HG03442 (cell line): ENCODE data around the gene HERC2.

Experiments
- ATAC-seq: cut with Tn5 transposase; IDR thresholded peaks from one replicate; pipeline ENCODE4 v1.9.1; 2021; ENCODE audit warnings: mild to moderate bottlenecking, moderate library complexity; ENCODE audit not compliant: unreplicated experiment

The HERC2 gene

DNA sequence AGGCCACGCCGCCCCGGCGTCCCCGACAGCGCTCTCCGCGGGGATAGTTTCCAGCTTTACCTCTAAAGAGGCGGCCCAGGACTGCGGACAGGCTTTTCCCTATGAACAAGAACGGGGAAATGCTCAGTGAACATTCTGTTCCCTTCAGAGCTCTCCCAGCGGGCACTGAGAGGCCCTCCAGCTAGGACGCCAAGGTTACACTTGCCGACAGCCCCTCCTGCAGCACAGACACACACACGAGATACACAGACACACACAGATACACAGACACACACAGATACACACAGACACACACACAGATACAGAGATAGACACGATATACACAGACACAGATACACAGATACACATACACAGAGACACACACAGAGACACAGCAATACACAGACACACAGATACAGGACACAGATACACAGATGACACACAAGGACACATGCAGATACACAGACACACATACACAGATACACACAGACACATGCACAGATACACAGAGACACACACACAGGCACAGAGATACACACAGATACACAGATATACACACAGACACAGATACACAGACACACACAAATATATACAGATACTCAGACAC lies 222.3 kb downstream of the HERC2 start:
- ATAC-seq = no peak

DNA sequence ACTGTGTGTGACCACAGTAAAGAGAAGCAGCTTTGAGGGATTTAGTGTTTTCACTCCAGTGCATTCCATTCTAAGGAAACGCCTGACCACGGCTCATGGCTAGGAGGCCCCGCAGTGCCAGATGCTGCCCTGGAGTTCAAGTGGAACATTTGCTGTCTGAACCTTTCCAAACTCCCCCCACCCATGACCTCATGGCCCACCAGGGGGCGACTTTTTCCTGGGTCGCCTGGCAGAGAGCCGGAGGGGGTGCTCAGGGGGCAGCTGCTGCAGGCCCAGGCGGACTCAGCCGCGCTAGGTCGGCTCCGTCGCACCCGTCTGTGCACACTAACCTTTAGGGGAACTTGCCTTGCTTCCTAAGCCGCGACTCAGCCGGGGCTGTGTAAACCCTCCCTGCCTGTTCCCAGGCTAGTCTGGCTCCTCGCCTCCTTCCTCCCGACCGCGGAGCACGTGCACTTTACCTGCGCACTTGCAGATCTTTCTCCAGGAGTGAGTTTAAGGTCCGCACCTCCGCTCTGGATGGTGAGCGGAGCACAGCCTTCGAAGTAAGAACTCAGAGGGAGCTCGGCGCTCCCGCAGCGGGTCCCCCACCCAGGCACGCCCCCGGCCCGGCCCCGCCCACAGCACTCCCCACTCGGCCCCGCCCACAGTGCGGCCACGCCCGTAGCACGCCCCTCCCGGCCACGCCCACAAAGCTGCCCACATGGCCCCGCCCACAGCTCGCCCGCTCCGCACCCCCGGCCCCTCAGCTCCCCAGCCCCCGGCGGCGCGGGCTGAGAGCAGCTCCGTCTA lies 223.0 kb downstream of the HERC2 start, which contains the start of gene OCA2:
TSS of gene OCA2 (minus strand) at position 550 of the 789 bp plus-strand sequence. CDS start 17,441 bp downstream, outside the sequence.
- ATAC-seq = no peak

DNA sequence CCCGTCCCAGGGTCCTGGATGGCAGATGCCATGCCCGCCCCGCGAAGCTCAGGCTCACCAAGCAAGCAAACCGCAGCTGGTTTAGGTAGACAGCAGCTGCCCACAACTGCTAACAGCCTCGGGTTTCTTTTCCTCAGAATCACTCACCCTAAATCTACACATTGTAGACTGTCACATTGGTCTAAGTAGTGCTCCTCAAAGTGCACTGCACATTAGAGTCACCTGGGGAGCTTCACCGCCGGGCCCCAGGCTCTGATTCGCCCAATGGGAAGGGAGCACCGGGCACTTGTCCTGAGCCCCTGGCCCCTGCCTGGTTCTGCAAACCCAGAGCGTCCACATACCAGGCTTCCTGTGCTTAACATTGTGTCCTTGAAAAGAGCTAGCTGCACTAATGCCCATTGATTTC lies 223.6 kb downstream of the HERC2 start:
- no peak for ATAC-seq

DNA sequence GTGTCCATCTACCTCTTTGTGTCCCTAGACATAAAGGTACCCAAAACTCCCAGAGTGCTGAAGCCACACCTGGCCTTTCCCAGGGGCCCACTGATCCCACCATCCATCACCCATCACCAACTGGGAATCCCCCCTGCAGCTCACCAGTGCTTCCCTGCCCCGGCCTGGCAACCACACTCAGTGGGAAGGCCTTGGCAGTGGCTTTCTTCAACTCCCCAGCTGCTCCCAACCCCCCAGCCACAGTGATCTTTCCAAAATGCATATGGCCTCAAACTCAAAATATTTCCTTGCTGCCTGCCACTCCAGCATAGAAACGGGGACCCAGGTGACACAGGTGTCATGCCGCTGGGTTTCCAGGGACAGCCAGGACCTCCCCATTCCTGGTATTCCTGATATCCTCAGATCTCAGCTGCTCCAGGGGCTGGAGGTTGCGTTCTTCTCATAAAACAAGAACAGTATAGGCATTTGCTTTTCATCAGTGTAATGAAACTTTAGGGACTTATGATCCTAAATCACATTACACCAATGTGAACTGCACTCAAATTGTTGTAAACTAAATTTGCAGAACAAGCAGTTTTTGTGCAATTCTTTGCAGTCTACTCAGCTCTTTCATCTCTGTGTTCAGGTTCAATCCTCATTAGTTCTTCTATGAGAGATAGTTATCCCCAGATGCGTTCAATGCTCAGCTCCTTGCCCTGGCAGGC lies 224.2 kb downstream of the HERC2 start:
- ATAC-seq = no peak

DNA sequence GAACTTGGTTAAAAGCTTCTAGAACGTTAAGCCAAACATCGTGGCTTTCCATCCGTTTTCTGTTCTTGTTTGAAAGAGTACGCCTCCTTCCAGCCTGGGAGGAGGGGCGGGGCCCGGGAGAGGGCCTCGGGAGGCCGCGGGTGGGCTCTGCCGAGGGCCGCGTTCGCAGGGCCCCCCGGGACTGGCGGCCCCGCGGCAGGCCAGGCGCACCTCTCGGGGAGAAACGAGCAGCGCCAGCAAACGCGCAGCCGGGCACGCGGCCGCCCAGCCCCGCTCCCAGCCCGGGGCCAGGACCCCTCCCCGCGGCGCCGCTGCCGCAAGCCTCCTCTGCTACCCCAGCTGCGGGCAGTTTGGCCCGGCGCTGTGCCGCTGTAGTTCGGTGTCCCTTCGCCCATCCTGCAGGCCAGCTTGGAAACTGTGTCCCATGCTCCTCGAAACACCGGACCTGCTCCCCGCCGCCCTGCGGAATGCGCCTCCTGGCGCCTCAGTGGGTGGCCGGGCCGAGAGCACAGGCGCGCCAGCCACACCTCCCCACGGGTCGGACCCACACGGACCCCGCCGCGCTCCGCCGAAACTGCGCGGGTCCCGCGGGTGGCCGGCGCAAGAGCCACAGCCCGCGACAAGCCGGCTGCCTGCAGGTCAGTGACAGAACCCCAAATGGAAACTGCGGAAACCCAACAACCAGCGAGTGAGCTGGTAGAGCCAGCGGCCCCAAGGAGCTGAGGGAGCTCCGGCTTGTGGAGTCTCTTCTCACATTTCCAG lies 225.1 kb downstream of the HERC2 start:
- ATAC-seq = no peak

DNA sequence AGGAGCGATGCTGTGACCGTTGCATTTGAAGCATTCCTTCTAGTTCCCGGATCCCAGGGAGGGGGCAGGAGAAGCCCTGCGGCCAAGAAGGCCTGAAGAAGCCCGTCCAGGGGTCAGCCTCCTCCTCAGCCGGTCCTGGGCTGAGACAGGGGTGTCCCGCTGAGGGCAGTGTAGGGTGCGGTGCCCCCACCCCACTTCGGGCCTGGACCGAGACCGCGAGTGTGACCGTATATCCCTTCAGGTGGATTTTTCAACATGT lies 225.6 kb downstream of the HERC2 start:
- no peak for ATAC-seq

DNA sequence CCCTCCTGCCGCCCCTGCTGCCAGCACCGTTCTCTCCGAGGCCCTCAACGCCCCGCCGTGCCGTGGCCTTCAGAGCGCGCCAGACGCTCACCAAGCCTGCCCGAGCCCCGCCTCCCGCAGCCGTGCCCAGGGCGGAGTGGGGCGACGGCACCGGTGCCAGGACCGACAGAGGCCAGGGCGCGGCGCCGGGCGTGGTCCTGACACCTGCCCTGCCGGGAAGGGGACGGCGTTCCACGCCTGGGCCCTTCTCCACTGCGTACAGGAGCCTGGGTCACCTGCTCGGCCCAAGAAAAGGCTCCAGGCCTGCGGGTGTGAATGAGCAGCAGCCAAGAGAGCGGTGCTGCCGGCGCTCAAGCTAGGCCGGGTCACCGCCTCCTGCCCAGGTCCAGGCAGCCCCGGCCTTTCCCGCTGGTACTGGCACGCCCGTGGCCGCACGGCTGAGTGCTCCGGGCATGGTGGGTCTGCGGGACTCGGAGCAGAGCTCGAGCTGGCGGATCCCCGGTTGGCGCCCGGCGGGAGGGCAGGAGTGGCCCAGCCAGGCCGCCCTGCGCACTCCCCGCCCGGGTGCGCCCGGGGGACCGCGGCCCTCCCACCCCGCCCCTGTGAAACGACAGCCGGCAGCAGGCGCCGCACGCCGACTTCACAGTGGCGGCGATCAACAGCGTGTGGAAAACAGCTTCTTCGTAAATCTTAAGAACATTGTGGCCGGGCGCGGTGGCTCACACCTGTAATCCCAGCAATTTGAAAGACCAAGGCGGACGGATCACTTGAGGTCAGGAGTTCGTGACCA lies 227.1 kb downstream of the HERC2 start:
- ATAC-seq = no peak

DNA sequence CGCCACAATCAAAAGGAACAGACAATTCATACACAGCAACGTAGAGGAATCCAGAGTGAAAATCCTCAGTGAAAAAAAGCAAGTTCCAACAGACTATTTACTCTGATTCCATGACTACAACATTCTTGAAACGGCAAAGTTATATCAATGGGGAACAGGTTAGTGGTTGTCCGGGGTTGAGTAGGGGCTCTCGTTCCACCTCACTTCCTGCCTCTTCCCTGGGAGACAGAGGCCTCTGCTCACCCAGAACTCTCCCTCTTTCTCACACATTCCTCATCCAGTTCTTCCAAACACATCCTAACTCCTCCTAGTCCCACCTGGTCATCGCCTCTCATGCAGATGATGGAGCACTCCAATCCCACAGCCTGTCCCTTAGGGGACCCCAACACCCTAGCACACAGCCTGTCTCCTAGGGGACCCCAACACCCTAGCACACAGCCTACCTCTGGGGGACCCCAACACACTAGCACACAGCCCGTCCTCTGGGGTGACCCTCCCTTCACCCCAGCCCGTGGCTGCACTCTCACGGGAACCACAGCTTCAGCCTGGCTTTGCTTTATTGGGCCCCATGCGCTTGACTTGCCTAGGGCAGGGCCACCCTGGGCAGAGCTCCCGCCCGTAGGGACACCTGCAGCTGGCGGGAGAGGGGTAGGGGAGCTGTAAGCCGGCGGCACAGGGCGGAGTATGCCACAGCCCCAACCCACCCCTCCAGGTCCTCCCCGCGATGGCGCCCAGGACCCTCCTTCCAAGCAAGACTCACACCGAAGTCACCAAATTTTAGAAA lies 228.0 kb downstream of the HERC2 start:
- ATAC-seq = no peak

DNA sequence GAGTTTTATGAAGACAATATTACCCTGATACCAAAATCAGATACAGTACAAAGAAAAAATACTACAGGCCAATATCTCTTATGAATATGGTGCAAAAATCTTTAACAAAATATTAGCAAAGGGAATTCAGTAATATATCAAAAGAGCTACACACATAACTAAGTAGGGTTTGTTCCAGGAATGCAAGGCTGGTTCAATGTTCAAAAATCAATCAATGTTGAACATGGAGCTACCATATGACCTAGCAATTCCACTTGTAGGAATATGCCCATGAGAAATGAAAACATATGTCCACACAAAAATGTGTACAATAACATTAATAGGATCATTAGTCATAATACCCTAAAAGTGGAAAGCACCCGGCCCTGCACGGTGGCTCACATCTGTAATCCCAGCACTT lies 230.7 kb downstream of the HERC2 start:
- ATAC-seq = no peak

DNA sequence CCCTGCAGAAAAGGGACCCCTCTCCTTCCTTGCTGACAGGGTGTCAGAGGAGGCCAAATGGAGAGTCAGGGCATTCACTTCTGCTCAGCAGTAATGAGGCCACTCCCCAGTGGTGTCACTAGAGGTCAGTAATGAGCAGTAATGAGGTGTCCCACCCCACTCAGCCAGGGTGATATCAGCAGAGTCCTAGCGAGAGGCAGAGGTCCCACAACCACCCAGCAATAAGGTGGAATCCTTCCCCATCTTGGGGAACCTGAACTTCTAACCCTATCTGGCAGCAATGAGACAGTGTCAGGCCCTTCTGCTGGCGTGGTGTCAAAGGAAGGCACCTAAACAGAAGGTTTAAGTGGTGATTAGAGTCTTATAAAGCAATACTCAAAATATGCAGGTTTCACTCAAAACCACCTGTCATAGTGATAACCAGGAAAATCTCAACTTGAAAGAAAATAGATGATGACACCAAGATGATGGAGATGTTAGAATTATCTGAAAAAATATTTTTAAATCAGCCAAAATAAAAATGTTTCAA lies 235.7 kb downstream of the HERC2 start:
- ATAC-seq = peak; percentile 99

DNA sequence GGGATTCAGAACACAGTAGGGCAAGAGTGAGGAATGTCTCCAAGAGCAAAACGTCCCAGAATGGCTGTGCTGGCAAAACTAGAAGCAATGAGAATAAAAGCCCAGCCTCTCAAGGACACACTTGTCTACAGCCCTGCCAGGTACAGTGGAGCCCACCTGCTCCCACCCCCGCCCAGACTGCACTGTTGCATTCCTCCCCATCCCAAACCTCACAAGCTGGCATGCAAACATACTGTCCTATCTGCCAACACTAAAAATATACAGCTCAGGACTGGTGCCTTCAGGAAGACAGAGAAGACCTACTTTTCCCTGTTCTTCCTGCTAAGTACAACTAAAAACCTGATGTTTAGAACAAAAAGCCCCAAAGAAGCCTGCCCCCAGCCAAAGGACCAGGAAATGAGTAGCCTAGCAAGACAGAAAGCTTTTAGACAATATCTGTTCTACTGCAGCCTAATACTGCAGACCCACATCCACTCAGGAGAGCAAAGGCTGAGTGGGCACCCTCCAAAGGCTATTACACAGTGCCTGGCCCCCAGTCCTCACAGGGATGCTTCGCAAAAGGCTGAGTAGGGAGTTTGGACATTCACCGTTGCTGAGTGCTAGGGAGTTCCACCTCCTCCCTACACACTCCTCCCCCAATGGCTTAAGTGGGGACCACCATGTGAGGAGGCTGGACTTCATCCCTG lies 236.3 kb downstream of the HERC2 start:
- ATAC-seq = peak; percentile 9

DNA sequence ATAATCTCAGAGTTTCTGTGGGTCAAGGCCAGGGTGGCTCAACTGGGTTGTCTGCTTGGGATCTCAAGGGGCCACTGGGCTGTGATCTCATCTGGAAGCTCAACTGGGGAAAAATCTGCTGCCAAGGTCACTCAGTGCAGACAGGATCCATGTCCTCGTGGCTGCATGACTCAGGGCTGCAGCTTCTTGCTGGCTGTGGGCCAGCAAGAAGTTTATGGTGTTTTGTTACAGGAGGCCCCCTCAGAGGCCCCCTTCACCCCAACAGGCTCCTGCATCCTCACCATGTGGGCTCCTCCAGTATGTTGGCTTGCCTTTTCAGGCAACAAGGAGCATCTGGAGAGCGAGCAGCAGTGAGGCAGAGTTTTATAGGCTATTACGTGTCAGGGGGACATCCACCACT lies 237.4 kb downstream of the HERC2 start:
- no peak for ATAC-seq

DNA sequence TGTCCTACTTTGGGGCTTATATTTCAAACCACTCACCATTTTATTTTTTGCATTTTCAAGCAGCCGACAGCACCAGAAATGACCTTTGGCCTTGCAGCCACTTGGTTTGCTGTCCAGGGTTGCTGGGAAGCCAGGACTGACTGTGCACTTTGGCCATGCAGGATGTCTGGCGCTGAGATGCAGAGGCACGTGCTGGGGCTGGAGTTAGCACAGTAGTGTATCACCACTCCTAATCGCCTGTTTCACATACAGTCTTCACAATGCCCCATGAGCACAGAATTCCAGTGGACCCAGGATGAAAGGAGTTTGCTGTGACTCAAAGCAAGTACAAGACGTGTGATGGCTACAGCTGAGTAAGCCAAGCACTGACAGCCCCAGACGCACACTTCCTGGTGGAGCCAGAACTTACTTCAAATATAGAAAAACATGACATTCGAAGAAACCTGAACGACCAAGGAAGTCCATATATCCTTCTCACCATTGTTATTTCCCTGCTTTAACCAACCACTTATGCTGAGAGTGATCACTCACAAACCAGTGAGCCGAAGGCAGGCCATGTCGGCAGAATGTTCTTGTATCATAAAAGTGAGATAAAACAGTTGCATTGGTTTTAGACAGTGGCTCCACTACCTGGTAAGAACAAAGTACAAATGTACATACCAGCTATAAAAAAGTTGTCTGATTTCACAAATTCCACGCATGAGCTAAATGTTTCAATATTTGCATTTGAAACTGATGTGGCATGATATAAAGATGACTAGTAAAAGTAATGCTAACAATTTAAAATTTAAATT lies 238.9 kb downstream of the HERC2 start:
- no peak for ATAC-seq

DNA sequence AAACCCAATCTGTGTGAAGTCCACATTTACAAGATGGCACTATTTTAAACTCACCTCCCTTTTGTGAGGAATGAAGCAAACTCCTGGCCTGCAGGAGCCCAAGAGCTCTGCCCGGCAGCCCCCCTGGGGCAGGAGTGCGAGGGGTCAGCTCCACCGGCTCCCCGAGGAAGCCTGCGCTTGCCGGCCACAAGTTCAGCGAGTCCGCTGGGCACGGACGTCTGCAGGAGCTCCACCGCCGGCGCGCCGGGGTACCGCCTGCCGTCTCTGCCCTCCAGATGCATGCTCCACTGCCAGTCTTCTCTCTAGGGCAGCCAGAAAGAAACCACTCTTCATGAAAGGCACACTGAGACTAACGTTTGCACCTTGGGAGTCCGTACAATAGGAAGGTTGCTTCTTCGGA lies 240.4 kb downstream of the HERC2 start:
- no peak for ATAC-seq

DNA sequence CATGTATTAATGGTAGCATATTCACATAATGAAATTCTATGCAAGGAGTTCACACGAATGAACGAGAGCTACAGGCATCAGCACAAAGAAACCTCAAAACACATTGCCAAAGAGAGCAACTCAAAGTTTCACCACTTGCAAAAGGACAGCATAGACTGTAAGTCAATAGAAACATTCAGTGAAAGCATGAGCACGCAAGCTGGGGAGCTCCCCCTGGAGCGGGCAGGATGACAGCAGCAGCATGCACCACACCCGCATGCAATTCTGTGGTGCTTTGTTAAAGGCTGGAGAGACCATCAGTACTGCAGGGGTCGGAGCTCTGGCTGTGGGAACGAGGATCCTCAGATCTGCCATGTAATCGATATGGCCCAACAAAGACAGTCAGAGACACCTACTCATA lies 241.6 kb downstream of the HERC2 start:
- no peak for ATAC-seq

DNA sequence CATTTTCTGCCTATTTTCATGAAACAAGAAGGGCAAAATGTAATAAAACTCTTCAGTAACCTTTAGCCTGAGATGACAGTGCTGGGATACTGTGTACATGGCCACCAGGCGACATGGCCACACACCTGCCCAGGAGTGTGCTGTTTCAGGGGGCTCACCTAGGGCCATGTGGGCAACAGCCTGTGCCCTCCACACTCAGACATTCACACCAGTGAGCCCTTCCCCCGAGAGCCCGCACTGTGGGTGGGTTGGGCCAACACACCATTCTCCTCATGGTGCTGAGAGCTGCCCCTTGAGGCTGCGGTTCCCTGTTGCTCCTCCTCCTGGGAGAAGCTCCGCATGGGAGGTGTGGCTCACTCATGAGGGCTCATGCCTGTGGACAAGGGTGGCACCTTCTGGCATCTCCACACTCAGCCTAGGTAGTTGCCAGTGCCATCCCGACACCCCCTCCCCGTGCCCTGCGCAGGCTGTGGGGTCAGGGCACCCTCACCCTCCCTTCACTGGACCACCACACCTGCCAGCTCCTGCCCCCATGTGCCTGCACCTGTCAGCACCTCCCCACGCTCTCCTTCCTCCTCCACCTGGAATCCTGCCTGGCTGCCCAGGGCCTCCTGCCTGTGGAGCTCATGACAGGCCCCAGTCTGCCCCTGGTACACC lies 242.5 kb downstream of the HERC2 start:
- no peak for ATAC-seq

DNA sequence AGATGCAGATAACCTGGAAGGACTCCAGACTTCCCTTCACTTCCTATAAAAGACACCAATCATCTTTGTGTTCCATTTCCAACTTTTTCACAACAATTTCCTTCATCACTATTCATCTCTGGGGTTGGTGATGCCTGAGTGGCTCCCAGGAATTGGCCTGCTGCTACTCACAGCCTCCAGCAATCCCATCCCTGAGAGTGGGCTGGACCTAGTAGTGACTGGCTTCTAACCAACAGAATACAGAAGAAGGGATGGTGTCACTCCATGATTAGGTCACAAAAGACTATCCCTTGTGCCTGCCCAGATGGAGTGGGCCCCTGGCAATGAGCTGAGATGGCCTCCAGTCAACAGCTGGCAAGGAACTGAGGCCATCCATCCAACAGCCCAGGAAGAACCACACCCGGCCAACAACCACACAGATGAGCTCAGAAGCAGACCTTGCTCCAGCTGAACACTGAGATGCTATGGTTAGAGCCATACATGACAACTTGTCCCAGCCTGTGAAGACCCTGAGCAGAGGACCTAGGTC lies 243.7 kb downstream of the HERC2 start:
- ATAC-seq = no peak

DNA sequence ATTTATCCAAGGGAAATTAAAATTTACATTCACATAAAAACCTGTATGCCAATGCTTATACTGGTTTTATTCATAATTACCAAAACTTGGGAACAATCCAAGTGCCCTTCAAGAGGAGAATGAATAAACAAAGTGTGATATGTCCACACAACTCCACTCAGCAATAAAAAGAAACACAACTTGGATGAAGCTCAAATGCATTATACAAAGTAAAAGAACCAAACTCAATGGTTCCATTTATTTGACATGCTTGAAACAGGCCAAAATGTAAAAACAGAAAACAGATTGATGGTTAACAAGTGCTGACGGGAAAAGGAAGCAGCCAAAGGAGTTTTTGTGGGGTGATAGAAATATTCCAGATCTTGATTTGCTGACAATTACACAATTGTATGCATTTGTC lies 246.4 kb downstream of the HERC2 start:
- no peak for ATAC-seq
